ENCODE results near the gene SCN3B. TPM values are rescaled to one million over a fixed set of nuclear protein-coding genes. Genes with fewer than 3 reads are reported as not detected.

The SCN3B gene
- total and polyA plus RNA-seq, 2 of the 13 experiments (the other 11 are each of a cell fraction or from before 2014, with no cell fraction given) = 0.07 to 0.11 TPM

DNA sequence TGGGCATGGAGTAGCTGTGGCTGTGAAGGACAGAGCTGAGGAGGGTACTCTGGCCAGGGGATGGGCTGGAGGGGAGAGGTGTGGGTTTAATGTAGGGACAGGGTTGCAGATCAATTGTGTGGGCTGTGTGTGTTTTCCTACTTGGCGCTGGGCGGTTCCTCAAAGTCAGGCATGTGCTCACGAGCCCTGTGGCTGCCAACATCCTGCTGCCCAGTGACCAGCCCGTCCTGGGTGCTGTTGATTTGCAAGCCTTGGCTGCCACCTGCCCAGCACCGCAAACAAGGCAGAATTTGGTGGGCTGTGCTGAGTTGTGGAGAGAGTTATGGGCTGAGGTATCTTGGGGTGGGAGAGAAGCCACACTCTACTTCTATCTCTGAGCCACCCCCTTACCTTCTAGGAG lies 69.2 kb downstream of the SCN3B start:
- Histone ChIP-seq H3K9ac (ENCODE audit: insufficient read depth, low read depth, low read length) (no peak overlapping the region), H2AFZ (ENCODE audit: low read length) (no peak overlapping the region), H3K36me3 (replicated peaks in 1 of 2; ENCODE audit: control insufficient read depth in 1 of 2, insufficient read depth in 2 of 2, low read length in 2 of 2) (no peaks in the 10 kb centered on the region), H3K27ac (ENCODE audit: extremely low read length, insufficient read depth, low read length) (no peak overlapping the region), H3K4me1 (ENCODE audit: insufficient read depth, low read length) (peaks cover 21% of the 10 kb centered on the region), H3K9me3 (ENCODE audit: low read length) (no peaks in the 10 kb centered on the region), H3K4me2 (ENCODE audit: low read depth, low read length) (no peak overlapping the region), H4K20me1 (ENCODE audit: insufficient read depth, low read length) (no peaks in the 10 kb centered on the region), H3K4me3 (replicated peaks in 1 of 3; ENCODE audit: insufficient read depth in 1 of 3, low read depth in 2 of 3, low read length in 3 of 3) (no peak overlapping the region), H3K27me3 (ENCODE audit: control insufficient read depth in 1 of 2, insufficient read depth in 2 of 2, low read length in 2 of 2) (peaks cover 0 to 3% of the 10 kb centered on the region in 2 experiments; a peak in 2 of 5 replicates), H3K79me2 (ENCODE audit: insufficient read depth, low read length) (no peaks in the 10 kb centered on the region)
- CTCF ChIA-PET (ENCODE audit: low intra/inter-chr PET ratio, low total read pairs) = no interaction called here
- 81% methylated on average over 4 of the region's 5 CpGs for WGBS (ENCODE audit: low lambda C conversion rate)
- FAIRE-seq (no peak), DNase-seq (ENCODE audit: low spot score) (no peak), ATAC-seq (no peak)
- intact Hi-C loops (cut with micrococcal nuclease; ENCODE audit: unreplicated experiment) = loop anchor here (10.0 kb wide), 1 partner anchor 60 kb away; no protein-coding TSS in a partner anchor
- no TSS peak for BruUV-seq (replicated peaks)
- TF ChIP-seq ARNT2 (CRISPR knock-in tag; IDR thresholded peaks at IDR 0.05; ENCODE audit: low read depth) (no peak), ZNF207 (IDR thresholded peaks at IDR 0.05; ENCODE audit: borderline replicate concordance) (no peak), ZNF549 (CRISPR knock-in tag; IDR thresholded peaks at IDR 0.05) (no peak), PITX1 (CRISPR knock-in tag; IDR thresholded peaks at IDR 0.05) (no peak), CBX5 (CRISPR knock-in tag; IDR thresholded peaks at IDR 0.05; ENCODE audit: borderline replicate concordance) (no peak), ZNF772 (CRISPR knock-in tag; IDR thresholded peaks at IDR 0.05) (no peak), TOE1 (CRISPR knock-in tag; IDR thresholded peaks at IDR 0.05) (no peak), ZNF7 (CRISPR knock-in tag; IDR thresholded peaks at IDR 0.05) (no peak), TGIF2 (CRISPR knock-in tag; IDR thresholded peaks at IDR 0.05) (no peak), ZNF703 (CRISPR knock-in tag; IDR thresholded peaks at IDR 0.05; ENCODE audit: borderline replicate concordance) (no peak), ZNF354B (CRISPR knock-in tag; IDR thresholded peaks at IDR 0.05) (no peak)
- TF ChIP-seq, protein P1, sequence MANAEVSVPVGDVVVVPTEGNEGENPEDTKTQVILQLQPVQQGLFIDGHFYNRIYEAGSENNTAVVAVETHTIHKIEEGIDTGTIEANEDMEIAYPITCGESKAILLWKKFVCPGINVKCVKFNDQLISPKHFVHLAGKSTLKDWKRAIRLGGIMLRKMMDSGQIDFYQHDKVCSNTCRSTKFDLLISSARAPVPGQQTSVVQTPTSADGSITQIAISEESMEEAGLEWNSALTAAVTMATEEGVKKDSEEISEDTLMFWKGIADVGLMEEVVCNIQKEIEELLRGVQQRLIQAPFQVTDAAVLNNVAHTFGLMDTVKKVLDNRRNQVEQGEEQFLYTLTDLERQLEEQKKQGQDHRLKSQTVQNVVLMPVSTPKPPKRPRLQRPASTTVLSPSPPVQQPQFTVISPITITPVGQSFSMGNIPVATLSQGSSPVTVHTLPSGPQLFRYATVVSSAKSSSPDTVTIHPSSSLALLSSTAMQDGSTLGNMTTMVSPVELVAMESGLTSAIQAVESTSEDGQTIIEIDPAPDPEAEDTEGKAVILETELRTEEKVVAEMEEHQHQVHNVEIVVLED (CRISPR knock-in tag; IDR thresholded peaks at IDR 0.05; ENCODE audit: borderline replicate concordance) = no peak
- in situ Hi-C loops (cut with HindIII; ENCODE audit: extremely low pct_ligation_motif_present, low pct_unique_long_range_greater_than_20kb) = loop anchor here (5.0 kb wide), 1 partner anchor 122 kb away; no protein-coding TSS in a partner anchor
- POLR2A ChIA-PET = no interaction called here
